ENCODE results near the gene SHPK.

SHPK gene

GRCh38 chr17:3622977-3623594, 13.0 kb downstream of the SHPK start:
- no peak overlapping the region for H3K4me3 ChIP-seq (ENCODE audit: low read depth, low read length)
- TF ChIP-seq ZNF704 (tag by site-specific recombination; IDR thresholded peaks at IDR 0.05) (no peak), ZNF157 (tag by site-specific recombination; IDR thresholded peaks at IDR 0.05) (no peak), GLI4 (tag by site-specific recombination; IDR thresholded peaks at IDR 0.05) (no peak), ZNF18 (tag by site-specific recombination; IDR thresholded peaks at IDR 0.05) (no peak), SP7 (tag by site-specific recombination; IDR thresholded peaks at IDR 0.05) (no peak), ZNF785 (tag by site-specific recombination; IDR thresholded peaks at IDR 0.05) (no peak), ZNF449 (tag by site-specific recombination; IDR thresholded peaks at IDR 0.05) (no peak), ZNF16 (tag by site-specific recombination; IDR thresholded peaks at IDR 0.05; ENCODE audit: low read depth) (no peak), ZSCAN4 (tag by site-specific recombination; IDR thresholded peaks at IDR 0.05) (no peak), GLI2 (tag by site-specific recombination; IDR thresholded peaks at IDR 0.05; ENCODE audit: borderline replicate concordance, low read depth) (no peak), OVOL3 (tag by site-specific recombination; IDR thresholded peaks at IDR 0.05) (no peak), ZNF248 (tag by site-specific recombination; IDR thresholded peaks at IDR 0.05) (no peak), ZNF140 (tag by site-specific recombination; IDR thresholded peaks at IDR 0.05) (no peak), ZNF571 (tag by site-specific recombination; IDR thresholded peaks at IDR 0.05) (no peak), FEZF1 (tag by site-specific recombination; IDR thresholded peaks at IDR 0.05) (no peak)
- TF ChIP-seq, protein P1, sequence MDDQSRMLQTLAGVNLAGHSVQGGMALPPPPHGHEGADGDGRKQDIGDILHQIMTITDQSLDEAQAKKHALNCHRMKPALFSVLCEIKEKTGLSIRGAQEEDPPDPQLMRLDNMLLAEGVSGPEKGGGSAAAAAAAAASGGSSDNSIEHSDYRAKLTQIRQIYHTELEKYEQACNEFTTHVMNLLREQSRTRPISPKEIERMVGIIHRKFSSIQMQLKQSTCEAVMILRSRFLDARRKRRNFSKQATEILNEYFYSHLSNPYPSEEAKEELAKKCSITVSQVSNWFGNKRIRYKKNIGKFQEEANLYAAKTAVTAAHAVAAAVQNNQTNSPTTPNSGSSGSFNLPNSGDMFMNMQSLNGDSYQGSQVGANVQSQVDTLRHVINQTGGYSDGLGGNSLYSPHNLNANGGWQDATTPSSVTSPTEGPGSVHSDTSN (CRISPR knock-in tag; IDR thresholded peaks at IDR 0.05): no peak
- TF ChIP-seq, protein P2, sequence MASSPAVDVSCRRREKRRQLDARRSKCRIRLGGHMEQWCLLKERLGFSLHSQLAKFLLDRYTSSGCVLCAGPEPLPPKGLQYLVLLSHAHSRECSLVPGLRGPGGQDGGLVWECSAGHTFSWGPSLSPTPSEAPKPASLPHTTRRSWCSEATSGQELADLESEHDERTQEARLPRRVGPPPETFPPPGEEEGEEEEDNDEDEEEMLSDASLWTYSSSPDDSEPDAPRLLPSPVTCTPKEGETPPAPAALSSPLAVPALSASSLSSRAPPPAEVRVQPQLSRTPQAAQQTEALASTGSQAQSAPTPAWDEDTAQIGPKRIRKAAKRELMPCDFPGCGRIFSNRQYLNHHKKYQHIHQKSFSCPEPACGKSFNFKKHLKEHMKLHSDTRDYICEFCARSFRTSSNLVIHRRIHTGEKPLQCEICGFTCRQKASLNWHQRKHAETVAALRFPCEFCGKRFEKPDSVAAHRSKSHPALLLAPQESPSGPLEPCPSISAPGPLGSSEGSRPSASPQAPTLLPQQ (tag by site-specific recombination; IDR thresholded peaks at IDR 0.05): no peak
- CTCF ChIA-PET: no interaction called here
- H3K27ac ChIP-seq (ENCODE audit: extremely low read depth, low read depth, low read length): no peak overlapping the region
- no peaks in the 10 kb centered on the region for H3K4me1 ChIP-seq (ENCODE audit: control insufficient read depth, insufficient read depth, low read length)
- POLR2A ChIA-PET: interaction anchor here (0.7 kb wide), 1 partner anchor 88 kb away, joined by 3 read pairs; no protein-coding TSS in a partner anchor
- H3K36me3 ChIP-seq (ENCODE audit: control insufficient read depth in 2 of 2, insufficient read depth in 1 of 2, low read length in 2 of 2): peaks cover 62 to 82% of the 10 kb centered on the region in 2 experiments
- H3K9me3 ChIP-seq (ENCODE audit: control insufficient read depth, insufficient read depth, low read depth, low read length): no peaks in the 10 kb centered on the region

Data from HEK293 (cell line).